GM10266 (cell line): Measurements from ENCODE around the gene PTGER3.

Source experiments
- DNase-seq: peaks from one replicate; pipeline ENCODE4 v3.0.0; 2012; ENCODE audit errors: extremely low spot score
- TF ChIP-seq, protein P1 (sequence below): IDR thresholded peaks from 2 replicates; pipeline ENCODE4 v1.5.1; 2012; ENCODE audit warnings: mild to moderate bottlenecking, low read depth; ENCODE audit not compliant: control insufficient read depth, insufficient read depth; ENCODE audit errors: missing control alignments

The PTGER3 gene

DNA sequence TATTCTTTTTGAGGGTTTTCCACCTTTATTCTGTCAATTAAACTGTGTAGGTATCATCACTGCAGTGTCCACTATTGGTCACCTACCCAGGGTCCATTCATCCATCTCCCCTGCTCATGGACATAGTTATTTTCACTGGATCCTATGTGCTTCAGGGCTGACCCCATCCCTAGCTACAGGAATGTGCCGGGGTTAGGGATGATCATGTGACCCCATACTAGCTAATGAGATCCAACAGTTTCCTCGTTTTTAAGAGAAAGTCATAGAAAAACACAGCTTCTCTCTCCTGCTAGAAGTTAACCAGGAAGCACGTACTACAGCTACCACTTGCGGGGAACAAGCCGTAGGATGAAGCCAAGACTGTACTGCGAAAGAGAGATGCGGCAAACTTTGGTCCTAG is 19.6 kb downstream of the PTGER3 start:
- no peak for DNase-seq
- TF ChIP-seq, protein P1, sequence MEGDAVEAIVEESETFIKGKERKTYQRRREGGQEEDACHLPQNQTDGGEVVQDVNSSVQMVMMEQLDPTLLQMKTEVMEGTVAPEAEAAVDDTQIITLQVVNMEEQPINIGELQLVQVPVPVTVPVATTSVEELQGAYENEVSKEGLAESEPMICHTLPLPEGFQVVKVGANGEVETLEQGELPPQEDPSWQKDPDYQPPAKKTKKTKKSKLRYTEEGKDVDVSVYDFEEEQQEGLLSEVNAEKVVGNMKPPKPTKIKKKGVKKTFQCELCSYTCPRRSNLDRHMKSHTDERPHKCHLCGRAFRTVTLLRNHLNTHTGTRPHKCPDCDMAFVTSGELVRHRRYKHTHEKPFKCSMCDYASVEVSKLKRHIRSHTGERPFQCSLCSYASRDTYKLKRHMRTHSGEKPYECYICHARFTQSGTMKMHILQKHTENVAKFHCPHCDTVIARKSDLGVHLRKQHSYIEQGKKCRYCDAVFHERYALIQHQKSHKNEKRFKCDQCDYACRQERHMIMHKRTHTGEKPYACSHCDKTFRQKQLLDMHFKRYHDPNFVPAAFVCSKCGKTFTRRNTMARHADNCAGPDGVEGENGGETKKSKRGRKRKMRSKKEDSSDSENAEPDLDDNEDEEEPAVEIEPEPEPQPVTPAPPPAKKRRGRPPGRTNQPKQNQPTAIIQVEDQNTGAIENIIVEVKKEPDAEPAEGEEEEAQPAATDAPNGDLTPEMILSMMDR: no peak

DNA sequence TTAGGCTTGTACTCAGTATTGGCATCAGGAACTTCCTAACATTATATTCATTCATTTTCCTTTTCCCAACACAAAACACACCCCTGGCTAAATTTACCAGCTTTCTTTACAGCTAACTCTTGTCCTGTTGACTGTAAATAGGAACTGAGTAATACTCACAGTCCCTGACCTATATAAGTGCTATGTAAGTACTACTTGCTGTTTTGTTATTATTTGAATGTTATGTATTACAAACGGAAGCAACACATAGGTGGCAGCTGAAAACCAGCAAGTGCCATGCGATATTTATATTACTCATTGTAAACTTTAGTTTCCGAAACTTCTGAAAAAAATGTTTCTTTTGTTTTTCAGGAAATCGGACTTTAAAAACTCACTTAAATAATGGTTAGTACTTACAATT is 21.5 kb downstream of the PTGER3 start:
- TF ChIP-seq, protein P1: no peak
- DNase-seq: no peak

DNA sequence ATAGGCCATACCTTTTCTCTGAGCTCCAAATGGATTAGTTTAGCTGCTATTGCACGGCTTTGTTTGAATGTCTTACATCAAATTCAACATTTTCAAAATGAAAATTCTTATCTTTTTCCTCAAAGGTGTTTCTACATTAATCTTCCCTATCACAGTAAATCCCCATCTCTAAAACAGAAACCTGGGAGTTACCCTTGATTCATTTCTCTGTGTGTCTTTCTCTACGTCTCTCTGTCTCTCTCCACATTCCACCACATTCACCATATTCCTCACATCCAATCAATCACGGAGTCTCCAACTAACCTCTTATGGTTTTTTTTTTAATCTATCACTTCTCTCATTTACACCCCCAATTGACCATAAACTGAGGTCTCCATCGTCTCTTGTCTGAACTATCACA is 24.1 kb downstream of the PTGER3 start:
- TF ChIP-seq, protein P1: no peak
- no peak for DNase-seq

DNA sequence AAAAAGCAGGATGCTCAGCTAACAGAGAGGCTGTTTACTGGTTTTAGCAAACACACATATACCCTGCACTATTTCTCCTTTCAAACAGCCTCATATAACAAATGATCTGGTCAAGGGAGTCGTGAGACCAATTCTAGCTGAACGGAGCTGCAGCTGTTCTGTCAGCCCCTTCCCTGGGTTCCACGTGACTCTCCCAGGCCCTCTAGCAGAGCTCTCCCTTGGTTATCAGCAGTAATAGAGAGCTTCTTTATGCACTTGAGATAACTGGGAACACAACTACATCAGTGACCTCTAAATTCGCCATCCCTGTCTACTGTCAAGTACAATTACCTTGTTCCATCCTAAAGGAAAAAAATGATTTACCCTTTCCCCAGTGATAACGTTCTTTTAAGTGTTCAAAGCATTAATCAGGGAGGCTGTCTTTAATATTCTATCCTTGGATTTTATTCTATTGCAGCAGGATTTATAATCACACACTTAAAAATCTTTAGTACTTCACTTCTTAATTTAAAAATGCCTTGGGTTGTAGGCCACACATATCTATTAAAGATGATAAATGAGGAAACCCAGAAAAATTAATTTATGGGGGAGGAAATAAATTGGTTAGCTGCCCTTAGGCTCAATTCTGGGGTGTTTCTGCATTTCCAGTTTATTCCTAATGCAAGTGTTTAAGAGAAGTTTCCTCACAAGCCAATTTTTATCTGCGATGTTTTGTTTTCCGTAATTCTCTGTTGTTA is 28.2 kb downstream of the PTGER3 start:
- DNase-seq: no peak
- TF ChIP-seq, protein P1: no peak

DNA sequence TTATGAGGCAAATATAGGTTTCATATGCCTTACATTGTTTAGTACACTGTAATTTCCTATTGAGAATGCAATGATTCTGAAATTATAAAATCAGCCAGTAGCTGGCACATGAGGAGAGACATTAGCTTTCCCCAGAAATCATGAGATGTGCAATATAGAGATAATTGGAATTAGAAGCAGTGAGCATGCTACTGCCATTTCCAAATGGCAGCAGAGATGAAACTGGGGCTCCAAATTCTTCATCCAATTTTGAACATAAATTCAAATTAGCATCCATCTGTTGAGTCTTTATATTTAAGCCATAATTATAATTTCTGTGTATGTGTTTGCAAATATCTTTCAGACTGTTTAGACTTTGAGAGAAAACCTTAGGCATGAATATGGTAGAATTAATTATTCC is 28.8 kb downstream of the PTGER3 start:
- TF ChIP-seq, protein P1: no peak
- DNase-seq: no peak

DNA sequence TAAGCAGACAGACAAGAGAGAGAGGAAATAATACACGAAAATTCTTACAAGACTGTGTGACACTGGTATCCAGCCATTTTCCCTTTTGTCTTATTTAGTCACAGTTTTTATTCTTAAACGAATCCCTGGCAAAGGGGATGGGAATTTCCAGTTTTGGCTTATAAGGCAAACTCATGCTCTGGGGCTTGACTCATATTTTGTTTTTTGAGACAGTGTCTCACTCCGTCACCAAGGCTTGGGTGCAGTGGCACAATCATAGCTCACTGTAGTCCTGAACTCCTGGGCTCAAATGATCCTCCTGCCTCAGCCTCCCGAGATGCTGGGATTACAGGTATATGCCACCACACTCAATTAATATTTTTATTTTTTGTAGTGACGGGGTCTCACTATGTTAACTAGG is 31.9 kb downstream of the PTGER3 start:
- TF ChIP-seq, protein P1: no peak
- DNase-seq: no peak

DNA sequence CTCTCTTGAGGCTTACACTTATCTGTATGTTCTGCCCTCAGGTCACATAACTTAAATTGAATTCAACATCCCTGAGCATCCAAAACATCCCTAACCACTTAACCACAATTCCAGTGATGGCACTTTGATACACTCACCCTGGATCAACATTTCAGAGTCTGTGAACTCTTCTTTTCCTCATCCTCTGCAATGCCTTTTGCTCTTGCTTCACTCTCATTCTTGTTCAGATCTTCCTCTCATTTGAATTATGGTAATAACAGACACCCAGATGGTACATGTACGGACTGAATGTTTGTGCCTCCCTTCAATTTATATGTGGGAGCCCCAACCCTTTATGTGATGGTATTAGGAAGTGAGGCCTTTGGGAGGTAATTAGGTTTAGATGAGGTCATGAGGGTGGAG is 33.4 kb downstream of the PTGER3 start:
- TF ChIP-seq, protein P1: no peak
- no peak for DNase-seq
